GM21786 (cell line): ENCODE results near the gene CHST4.
"Not testable (repeated sequence)": the region's sequence is repeated elsewhere in the genome, so short reads cannot be mapped to it uniquely, and the experiment has no call there.

Experiments used
- ATAC-seq: cut with Tn5 transposase; IDR thresholded peaks from one replicate; pipeline ENCODE4 v1.9.1; 2021; ENCODE audit not compliant: unreplicated experiment

CHST4 gene

GRCh38 chr16:71526111-71526631 lies at the start of gene CHST4:
Gene CHST4 (plus strand): TSS chr16:71526426. CDS start chr16:71536678, 10,252 bp downstream.
- no peak for ATAC-seq

- no peak for ATAC-seq
Measured at GRCh38 chr16:71476457-71477124, 49.6 kb upstream of the CHST4 start.

- ATAC-seq, result no peak
Measured at GRCh38 chr16:71479420-71479819, 46.8 kb upstream of the CHST4 start.

DNA sequence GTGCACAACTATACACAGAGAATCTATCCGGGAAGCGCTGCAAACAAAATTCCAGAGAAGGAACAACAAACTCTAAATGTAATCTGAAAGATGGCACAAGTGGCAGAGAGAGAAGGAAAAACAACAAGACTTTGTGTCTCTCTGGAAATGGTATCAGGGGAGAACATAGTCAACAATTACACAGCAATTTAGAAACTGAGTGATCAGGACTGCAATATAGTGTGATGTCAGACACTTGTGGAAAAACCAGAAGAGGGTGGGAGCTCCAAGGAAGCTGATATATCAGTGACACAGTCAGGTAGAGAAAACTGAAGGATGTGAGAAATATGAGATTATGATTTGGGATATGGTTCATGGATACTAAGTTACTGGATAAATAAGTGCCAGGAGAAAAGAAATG lies 45.3 kb upstream of the CHST4 start:
- no peak for ATAC-seq

- no peak for ATAC-seq
Measured at GRCh38 chr16:71482569-71482968, 43.7 kb upstream of the CHST4 start.

DNA sequence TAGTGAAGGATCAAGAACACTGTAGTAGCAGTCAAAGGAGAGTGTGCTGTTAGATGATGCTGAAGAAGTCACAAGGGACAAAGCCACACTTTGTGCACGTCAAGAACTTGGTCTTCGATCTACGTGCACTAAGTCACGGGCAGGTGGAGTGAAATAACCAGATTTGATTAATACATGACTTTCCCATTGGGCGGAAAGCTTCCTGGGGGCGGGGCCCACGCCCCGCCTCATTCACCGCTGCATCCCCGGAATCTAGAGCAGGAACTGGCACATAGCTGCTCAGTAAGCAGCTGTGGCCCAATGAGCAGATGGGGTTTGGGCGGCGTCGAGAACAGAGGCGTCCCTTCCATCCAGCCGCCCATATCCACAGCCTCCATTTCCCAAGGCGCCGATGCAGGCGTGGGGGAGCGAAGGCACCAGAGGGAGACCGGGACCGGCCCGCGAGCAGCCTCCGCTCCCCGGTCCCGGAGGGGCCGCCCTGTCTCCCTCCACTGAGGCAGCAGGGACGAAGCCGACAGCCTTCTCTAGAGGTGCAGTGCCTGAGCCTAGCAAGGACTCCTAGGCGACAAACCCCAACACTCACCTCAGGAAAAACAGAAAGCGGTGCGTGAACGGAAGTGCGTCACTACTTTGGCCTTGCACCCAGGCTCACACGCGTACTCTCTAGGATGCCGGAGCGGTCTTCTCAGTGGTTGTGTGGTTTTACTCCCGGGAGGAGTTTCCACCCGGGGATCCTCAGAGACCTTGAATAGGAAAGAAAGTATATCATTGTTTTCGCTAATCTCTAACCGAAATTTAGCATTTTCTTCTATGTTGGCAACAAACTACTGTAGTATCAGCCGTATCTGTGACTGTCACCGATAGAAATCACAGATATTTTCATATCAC lies 42.0 kb upstream of the CHST4 start:
- ATAC-seq, result peak; percentile 86

- ATAC-seq, result no peak
Measured at GRCh38 chr16:71489122-71489521, 37.1 kb upstream of the CHST4 start, which contains the start of gene ZNF19. Gene ZNF19 (minus strand): TSS chr16:71489324. CDS start chr16:71482114, 7,210 bp downstream.

DNA sequence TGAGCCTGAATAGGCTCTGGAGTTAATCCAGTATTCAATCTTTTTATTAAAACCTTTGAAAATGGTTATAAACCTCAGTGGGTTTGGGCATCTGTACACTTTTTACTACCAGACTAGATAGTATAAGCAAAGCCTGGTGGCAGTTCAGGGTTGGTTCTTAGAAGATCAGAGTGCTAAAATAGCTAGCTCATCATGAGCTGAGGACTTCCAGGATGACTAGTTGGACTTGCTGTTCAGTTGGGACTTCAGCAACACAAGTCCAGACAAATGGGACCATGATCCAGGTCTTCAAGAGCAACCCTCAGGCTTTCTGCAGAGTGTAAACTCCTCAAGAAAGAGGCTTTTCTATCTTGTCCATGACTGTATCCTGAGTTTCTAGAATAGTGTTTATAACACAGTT lies 35.9 kb upstream of the CHST4 start:
- ATAC-seq, result no peak

- ATAC-seq, result no peak
Measured at GRCh38 chr16:71491054-71491453, 35.2 kb upstream of the CHST4 start.

GRCh38 chr16:71492786-71493185 lies 33.4 kb upstream of the CHST4 start:
- no peak for ATAC-seq

GRCh38 chr16:71493213-71493612 lies 33.0 kb upstream of the CHST4 start:
- ATAC-seq, result no peak

- ATAC-seq, result no peak
Measured at GRCh38 chr16:71498031-71498430, 28.2 kb upstream of the CHST4 start.

DNA sequence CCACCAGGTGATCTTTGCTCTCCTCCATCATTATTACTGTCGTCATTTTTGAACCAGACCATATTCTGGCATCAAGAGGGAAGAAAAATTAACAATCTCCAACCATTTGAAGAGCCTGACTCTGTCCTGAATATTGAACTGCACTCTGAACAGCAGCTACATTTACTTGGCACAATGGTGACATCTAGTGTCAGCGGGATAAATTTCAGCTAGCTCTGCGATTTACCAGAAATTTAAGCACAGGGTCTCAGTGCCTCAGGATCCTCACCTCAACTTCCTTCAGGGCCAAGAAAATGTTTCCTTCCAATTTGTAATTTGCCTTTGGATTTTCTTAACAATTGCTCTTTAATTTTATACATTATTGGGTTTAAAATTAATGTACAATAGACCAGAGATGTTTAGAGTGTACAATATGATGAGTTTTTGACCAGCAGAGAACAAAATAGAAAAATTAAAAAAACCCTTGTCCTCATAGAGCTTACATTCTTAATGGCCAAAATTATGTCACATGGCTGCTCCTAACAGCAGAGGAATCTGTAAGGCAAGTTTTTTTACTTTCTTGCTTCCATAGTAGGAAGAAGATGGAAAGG lies 26.4 kb upstream of the CHST4 start:
- ATAC-seq, result peak; percentile 61

DNA sequence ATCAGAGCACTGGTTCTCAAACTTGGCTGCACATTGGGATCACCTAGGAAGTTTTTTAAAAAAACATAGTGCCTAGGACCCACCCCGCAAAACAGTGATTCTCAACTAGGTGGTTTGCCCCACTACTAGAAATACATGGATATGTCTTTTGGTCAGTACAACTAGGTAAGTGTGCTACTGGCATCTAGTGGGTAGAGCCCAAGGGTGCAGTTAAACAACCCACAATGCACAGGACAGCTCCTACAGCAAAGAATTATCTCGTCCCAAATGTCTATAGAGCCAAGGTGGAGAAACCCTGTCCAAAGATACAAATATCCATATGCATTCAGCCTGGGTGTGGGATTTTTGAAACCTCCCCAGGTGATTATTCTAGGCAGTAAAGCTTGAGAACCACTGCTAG lies 25.3 kb upstream of the CHST4 start:
- ATAC-seq, result no peak

DNA sequence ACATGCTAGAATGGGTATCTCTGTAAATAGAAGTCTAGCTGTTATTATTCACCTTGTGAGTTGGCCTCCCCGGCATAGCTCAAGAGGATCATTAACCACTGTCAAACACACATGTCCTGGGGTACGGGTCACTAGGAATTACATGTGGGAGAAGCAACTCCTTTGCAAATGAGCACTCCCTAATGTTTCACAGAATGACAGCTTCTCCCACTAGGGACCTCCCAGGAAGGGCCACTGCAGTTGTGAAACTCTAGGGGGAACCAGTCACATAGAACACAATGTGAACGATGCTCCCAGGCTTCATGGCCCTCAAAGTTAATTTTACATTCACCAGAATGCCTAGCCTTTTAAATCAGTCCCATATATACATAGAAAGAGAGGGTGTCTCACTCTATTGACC lies 24.7 kb upstream of the CHST4 start:
- ATAC-seq, result no peak

DNA sequence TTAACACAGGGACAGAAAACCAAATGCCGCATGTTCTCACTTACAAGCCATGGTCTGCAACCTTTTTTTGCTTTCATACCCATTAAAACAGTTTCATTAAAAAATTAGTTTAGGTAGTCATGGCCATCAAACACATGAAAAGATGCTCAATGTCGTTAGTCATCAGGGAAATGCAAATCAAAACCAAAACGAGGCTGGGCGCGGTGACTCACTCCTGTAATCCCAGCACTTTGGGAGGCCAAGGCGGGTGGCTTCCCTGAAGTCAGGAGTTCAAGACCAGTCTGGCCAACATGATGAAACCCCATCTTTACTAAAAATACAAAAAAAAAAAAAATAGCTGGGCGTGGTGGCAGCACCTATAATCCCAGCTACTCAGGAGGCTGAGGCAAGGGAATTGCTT lies 22.2 kb upstream of the CHST4 start:
- not testable (repeated sequence) for ATAC-seq

DNA sequence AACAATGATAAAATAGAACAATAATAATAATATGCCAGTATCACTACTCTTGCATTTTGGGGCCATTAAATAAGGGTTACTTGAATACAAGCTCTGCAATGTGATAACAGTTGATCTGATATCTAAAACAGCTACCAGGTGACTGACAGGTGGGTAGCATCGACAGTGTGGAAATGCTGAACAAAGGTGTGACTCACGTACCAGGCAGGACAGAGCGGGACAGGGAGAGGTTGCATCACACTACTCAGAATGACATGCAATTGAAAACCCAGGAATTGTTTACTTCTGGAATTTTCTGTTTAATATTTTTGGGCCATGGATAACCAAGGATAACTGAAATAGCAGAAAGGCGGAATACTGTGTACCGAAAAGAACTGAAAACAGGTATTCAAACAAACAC lies 21.3 kb upstream of the CHST4 start:
- ATAC-seq, result no peak

DNA sequence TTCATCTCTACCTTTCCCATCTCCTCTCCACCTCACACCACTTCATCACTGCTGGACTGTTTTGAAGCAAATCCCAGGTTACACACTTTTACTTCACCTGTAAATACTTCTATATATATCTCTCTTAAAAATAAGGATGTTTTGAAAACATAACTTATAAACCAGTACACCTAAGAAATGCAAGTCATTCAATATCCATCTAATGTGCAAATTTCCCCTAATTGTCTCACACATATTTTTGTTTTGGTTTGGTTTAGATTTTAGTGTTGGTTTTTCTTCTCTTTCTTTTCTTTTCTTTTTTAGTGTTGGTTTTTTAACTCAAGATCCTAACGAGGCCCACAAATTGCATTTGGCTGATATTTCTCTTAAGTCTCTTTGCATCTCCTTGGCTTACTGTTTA lies 19.2 kb upstream of the CHST4 start:
- no peak for ATAC-seq

- no peak for ATAC-seq
Measured at GRCh38 chr16:71513302-71513701, 12.9 kb upstream of the CHST4 start.

DNA sequence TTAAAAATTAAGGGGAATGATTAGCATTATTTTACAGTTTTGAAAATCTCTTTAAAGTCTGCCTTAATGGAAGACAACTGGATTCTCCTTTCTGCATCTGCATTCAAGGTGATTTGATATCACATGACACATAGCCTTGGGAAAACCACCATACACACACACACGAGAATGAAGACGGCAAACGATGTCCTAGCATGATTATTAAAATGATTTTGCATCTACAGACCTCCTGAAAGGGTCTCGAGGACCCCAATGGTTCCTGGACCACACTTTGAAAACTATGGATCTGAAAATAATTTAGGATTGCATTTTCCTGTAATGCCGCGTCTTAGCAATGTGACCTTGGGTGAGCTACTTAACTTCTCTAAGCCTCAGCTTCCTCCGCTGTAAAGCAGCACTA lies 11.8 kb upstream of the CHST4 start:
- no peak for ATAC-seq

- no peak for ATAC-seq
Measured at GRCh38 chr16:71515026-71515425, 11.2 kb upstream of the CHST4 start.

GRCh38 chr16:71520550-71520949 lies 5.7 kb upstream of the CHST4 start:
- no peak for ATAC-seq
